MCF 10A (cell line): ENCODE data around the gene USH1C. TPM values are rescaled to one million over a fixed set of nuclear protein-coding genes. Genes with fewer than 3 reads are reported as not detected.

Experiments used
- BruUV-seq: library from RNA; stranded (reverse); fragments of 400-500 nt; replicated peaks from 2 replicates; lab custom pipeline; 2021; lab: Mats Ljungman, UMichigan
- CTCF ChIA-PET: fragments of 300-600 bp; sonication (Branson Sonifier 250); formaldehyde crosslinking; extraction: SDS; loops from one replicate; lab custom pipeline; 2021; ENCODE audit warnings: antibody characterized with exemption, inconsistent platforms; lab: Yijun Ruan, JAX
- POLR2A ChIA-PET: fragments of 300-600, 350-650 bp; sonication (Branson Sonifier 250); formaldehyde crosslinking; extraction: SDS; loops from one replicate; lab custom pipeline; 2020; ENCODE audit warnings: antibody characterized with exemption, inconsistent platforms; lab: Yijun Ruan, JAX
- DNase-seq: peaks from one replicate; pipeline ENCODE4 v3.0.0-alpha.2; 2018; ENCODE audit not compliant: unreplicated experiment
- H3K27ac Mint-ChIP-seq: one replicate; pipeline ENCODE4 v1.8.0; 2022; ENCODE audit warnings: mild to moderate bottlenecking, low read depth, mixed read lengths; ENCODE audit not compliant: unreplicated experiment
- H3K27me3 Mint-ChIP-seq: one replicate; pipeline ENCODE4 v1.8.0; 2022; ENCODE audit warnings: mixed read lengths; ENCODE audit not compliant: insufficient read depth, unreplicated experiment
- H3K36me3 Mint-ChIP-seq: one replicate; pipeline ENCODE4 v1.8.0; 2022; ENCODE audit warnings: mild to moderate bottlenecking, moderate library complexity, mixed read lengths; ENCODE audit not compliant: insufficient read depth, unreplicated experiment
- H3K4me1 Mint-ChIP-seq: one replicate; pipeline ENCODE4 v1.8.0; 2022; ENCODE audit warnings: mixed read lengths; ENCODE audit not compliant: insufficient read depth, unreplicated experiment
- H3K4me3 Mint-ChIP-seq: one replicate; pipeline ENCODE4 v1.8.0; 2022; ENCODE audit warnings: mild to moderate bottlenecking, moderate library complexity, mixed read lengths; ENCODE audit not compliant: unreplicated experiment
- H3K9me3 Mint-ChIP-seq: one replicate; pipeline ENCODE4 v1.8.0; 2022; ENCODE audit warnings: mixed read lengths; ENCODE audit not compliant: unreplicated experiment
- CTCF ChIP-seq: fragments of 200-600 bp; IDR thresholded peaks from one replicate; pipeline ENCODE4 v1.8.0; 2022; ENCODE audit warnings: antibody characterized with exemption, mild to moderate bottlenecking; ENCODE audit not compliant: unreplicated experiment
- intact Hi-C: fragments of 100-400 bp; cut with micrococcal nuclease; formaldehyde crosslinking; loops from 2 replicates; pipeline ENCODE4 v1.14.1; 2022
- total RNA-seq: library from RNA; stranded (reverse); gene quantifications from 2 replicates; pipeline ENCODE4 v1.2.3, GENCODE V29; 2022

USH1C gene
- total RNA-seq, 1 experiment from 2014 or later, result not detected

GRCh38 chr11:17528906-17529843 is 15.0 kb downstream of the USH1C start:
- H3K4me3 Mint-ChIP-seq, result no peak overlapping the region
- H3K9me3 Mint-ChIP-seq, result no peaks in the 10 kb centered on the region
- ChIA-PET POLR2A (interaction anchor here (0.6 to 1.9 kb wide), 5 partner anchors 140 to 612 kb away, joined by 3 to 5 read pairs (median 3); no protein-coding TSS in a partner anchor), CTCF (interaction anchor here (0.5 to 3.5 kb wide), 22 partner anchors 10 to 692 kb away, joined by 3 to 68 read pairs (median 6); partner anchors contain the start of gene KCNJ11)
- no peak overlapping the region for H3K27ac Mint-ChIP-seq
- intact Hi-C loops, result loop anchor here (1.0 kb wide), 2 partner anchors 145 to 299 kb away; no protein-coding TSS in a partner anchor
- no peak for TF ChIP-seq CTCF
- no peaks in the 10 kb centered on the region for H3K4me1 Mint-ChIP-seq
- peaks cover 43% of the 10 kb centered on the region for H3K27me3 Mint-ChIP-seq
- no peaks in the 10 kb centered on the region for H3K36me3 Mint-ChIP-seq
- BruUV-seq, result no TSS peak
- DNase-seq, result no peak

GRCh38 chr11:17528181-17528691 is 16.0 kb downstream of the USH1C start:
- Mint-ChIP-seq H3K36me3 (no peaks in the 10 kb centered on the region), H3K4me3 (no peak overlapping the region), H3K4me1 (no peaks in the 10 kb centered on the region), H3K27ac (no peak overlapping the region), H3K27me3 (peaks cover 43% of the 10 kb centered on the region), H3K9me3 (no peaks in the 10 kb centered on the region)
- TF ChIP-seq CTCF, result peak; percentile 70
- DNase-seq, result peak; percentile 54
- POLR2A ChIA-PET, result interaction anchor here (0.6 to 1.9 kb wide), 4 partner anchors 139 to 611 kb away, joined by 3 to 5 read pairs (median 4); no protein-coding TSS in a partner anchor
- intact Hi-C loops, result loop anchor here (1.0 kb wide), 2 partner anchors 144 to 298 kb away; no protein-coding TSS in a partner anchor
- no TSS peak for BruUV-seq
- CTCF ChIA-PET, result interaction anchor here (0.5 to 3.5 kb wide), 52 partner anchors 9 to 904 kb away, joined by 3 to 68 read pairs (median 4); partner anchors contain the start of genes KCNJ11 and OTOG

GRCh38 chr11:17527628-17527995 is 16.6 kb downstream of the USH1C start:
- H3K4me1 Mint-ChIP-seq, result no peaks in the 10 kb centered on the region
- CTCF ChIA-PET, result interaction anchor here (0.6 to 3.5 kb wide), 49 partner anchors 9 to 549 kb away, joined by 3 to 68 read pairs (median 4); partner anchors contain the start of genes KCNJ11 and OTOG
- intact Hi-C loops, result no loop called here
- no peak for TF ChIP-seq CTCF
- no peak for DNase-seq
- BruUV-seq, result no TSS peak
- POLR2A ChIA-PET, result interaction anchor here (1.5 to 1.9 kb wide), 2 partner anchors 144 to 174 kb away, joined by 4 to 5 read pairs; no protein-coding TSS in a partner anchor
- H3K4me3 Mint-ChIP-seq, result no peak overlapping the region
- peaks cover 39% of the 10 kb centered on the region for H3K27me3 Mint-ChIP-seq
- no peak overlapping the region for H3K27ac Mint-ChIP-seq
- no peaks in the 10 kb centered on the region for H3K36me3 Mint-ChIP-seq
- H3K9me3 Mint-ChIP-seq, result no peaks in the 10 kb centered on the region
